Liver (tissue), 3 donors: ENCODE data around the gene EVL.

Experiments
- ATF3 ChIP-seq: IDR thresholded peaks from 2 replicates; pipeline ENCODE4 v1.6.1; 2016; ENCODE audit warnings: antibody characterized with exemption
- CTCF ChIP-seq: fragments of 150-350 bp; IDR thresholded peaks from 2 replicates; pipeline ENCODE4 v1.5.1; 2017; ENCODE audit warnings: improper control_type of control experiment, low read depth, low read length; ENCODE audit not compliant: missing input control
- EGR1 ChIP-seq, 2 donors: IDR thresholded peaks; 2 replicates each; pipeline ENCODE4 v1.6.1; 2016 to 2018; ENCODE audit warnings: antibody characterized with exemption in 2 of 2, low read depth in 2 of 2
- FOXA1 ChIP-seq: IDR thresholded peaks from 2 replicates; pipeline ENCODE4 v1.6.1; 2016; ENCODE audit warnings: antibody characterized with exemption
- GABPA ChIP-seq, 2 donors: IDR thresholded peaks in 1 of 2; conservative IDR thresholded peaks in 1 of 2; 2 replicates each; pipeline ENCODE4 v1.6.1; 2016; ENCODE audit warnings: antibody characterized with exemption in 2 of 2, mild to moderate bottlenecking in 1 of 2, moderate library complexity in 1 of 2
- MAX ChIP-seq: IDR thresholded peaks from 2 replicates; pipeline ENCODE4 v1.6.1; 2016; ENCODE audit warnings: antibody characterized with exemption
- RAD21 ChIP-seq, 2 donors: IDR thresholded peaks; 2 replicates each; pipeline ENCODE4 v1.6.1; 2016; ENCODE audit warnings: antibody characterized with exemption in 2 of 2, mild to moderate bottlenecking in 2 of 2
- REST ChIP-seq: IDR thresholded peaks from 2 replicates; pipeline ENCODE4 v1.6.1; 2016; ENCODE audit warnings: antibody characterized with exemption, mild to moderate bottlenecking
- RXRA ChIP-seq, 2 donors: IDR thresholded peaks; 2 replicates each; pipeline ENCODE4 v1.6.1; 2017 to 2018; ENCODE audit warnings: antibody characterized with exemption in 2 of 2, mild to moderate bottlenecking in 1 of 2
- SP1 ChIP-seq: IDR thresholded peaks from 2 replicates; pipeline ENCODE4 v1.6.1; 2018; ENCODE audit warnings: antibody characterized with exemption, mild to moderate bottlenecking
- TAF1 ChIP-seq: conservative IDR thresholded peaks from 2 replicates; pipeline ENCODE4 v1.6.1; 2016; ENCODE audit warnings: antibody characterized with exemption, mild to moderate bottlenecking
- YY1 ChIP-seq: IDR thresholded peaks from 2 replicates; pipeline ENCODE4 v1.6.1; 2016; ENCODE audit warnings: antibody characterized with exemption, mild to moderate bottlenecking
- ZBTB33 ChIP-seq: IDR thresholded peaks from 2 replicates; pipeline ENCODE4 v1.6.1; 2016; ENCODE audit warnings: antibody characterized with exemption
- donor health status: healthy.
- donor health status: healthy.

GRCh38 chr14:100132903-100133510 is 67.8 kb downstream of the EVL start:
- no peak for TF ChIP-seq CTCF
- TF ChIP-seq YY1, result no peak
- TF ChIP-seq ZBTB33, result no peak
- TF ChIP-seq EGR1 (IDR thresholded peaks at IDR 0.05; ENCODE audit: low read depth in 2 of 2), result no peak
- no peak for TF ChIP-seq TAF1
- no peak for TF ChIP-seq FOXA1
- no peak for TF ChIP-seq MAX
- TF ChIP-seq RAD21 (IDR thresholded peaks at IDR 0.05), result no peak
- no peak for TF ChIP-seq GABPA (IDR thresholded peaks at IDR 0.05 in 1 of 2, conservative IDR thresholded peaks at IDR 0.05 in 1 of 2)
- no peak for TF ChIP-seq REST
- no peak for TF ChIP-seq RXRA (IDR thresholded peaks at IDR 0.05)
- TF ChIP-seq ATF3, result no peak
- no peak for TF ChIP-seq SP1
